ENCODE data around the gene STPG4. TPM values are rescaled to one million over a fixed set of nuclear protein-coding genes. Genes with fewer than 3 reads are reported as not detected.
A peak's percentile ranks its signal among the peaks of the same experiment; 100 is the strongest.

Gene STPG4
- total RNA-seq, 1 donor: 2.2 TPM

DNA sequence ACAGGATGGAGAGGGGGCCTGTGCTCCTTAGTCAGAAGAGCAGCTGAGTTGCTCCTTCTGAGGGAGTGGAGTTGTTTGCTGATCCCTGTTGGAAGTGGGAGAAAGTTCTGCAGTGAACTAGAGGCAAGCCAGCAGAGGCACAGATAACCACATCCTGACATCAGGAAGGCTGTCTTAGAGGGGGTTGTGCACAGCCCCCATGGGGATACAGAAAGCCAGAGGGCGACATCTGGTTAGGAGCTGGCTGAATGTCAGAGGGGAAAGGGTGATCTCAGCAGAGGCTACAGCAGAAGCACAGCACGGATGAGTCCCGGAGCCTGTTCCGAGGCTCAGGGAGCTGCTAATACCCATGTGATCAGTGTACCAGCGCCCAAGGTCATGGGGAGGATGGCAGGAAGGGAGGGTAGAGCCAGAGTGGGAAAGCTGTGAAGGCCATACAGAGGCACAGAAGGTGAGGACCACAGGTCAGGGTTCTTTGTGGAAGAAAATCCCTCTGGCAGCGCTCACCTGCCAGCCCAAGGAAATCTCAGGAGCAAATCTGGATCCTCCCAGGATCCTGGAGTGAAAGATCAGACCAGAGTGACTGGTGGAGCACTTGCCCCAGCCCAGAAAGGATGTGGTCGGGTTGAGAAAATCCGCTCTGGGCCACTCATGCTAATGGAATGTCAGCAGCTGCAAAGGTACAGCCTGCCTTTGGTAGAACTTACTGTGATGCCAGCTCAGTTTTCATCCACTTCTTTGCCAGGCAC is 111.8 kb downstream of the STPG4 start:
- no peak for TF ChIP-seq CTCF (IDR thresholded peaks at IDR 0.05; ENCODE audit: insufficient read depth, low read depth, low read length)

DNA sequence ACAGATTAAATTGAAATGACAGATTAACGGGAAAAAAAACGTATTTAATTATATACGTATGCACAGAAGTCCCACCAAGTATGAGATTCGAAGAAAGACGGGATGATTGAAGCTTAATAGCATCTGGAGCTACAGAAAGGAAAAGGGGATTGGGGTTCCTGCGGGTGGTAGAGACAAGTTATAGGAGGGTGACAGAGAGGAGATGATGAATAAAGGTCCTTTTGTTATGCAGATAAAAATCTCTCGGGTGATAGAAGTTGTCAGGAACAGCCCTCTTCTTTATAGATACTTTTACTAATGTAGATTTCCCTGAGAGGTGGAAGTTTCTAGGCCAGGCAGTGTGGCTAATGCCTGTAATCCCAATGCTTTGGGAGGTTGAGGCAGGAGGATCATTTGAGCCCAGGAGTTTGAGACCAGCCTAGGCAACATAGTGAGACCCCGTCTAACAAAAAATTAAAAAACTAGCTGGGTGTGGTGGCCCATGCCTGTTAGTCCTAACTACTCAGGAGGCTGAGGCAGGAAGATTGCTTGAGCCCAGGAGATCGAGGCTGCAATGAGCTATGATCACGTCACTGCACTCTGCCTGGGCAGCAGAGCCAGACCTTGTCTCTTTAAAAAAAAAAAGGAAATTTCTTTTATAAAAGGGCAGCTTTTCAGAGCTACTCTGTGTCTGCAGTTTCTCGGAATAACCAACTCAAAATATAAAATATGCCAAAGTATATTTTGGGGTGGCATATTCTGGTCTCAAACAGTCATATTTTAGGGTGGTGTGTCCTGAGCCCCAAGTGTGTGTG is 113.0 kb downstream of the STPG4 start:
- H3K4me3 ChIP-seq (ENCODE audit: low read depth, low read length): no peak overlapping the region
- DNase-seq (ENCODE audit: low read depth): no peak
- no peak for TF ChIP-seq CTCF (IDR thresholded peaks at IDR 0.05; ENCODE audit: insufficient read depth, low read depth, low read length)

More for the DNA sequence above, 111.8 kb downstream of the STPG4 start:
- peak overlapping the region; percentile 39 for H3K4me3 ChIP-seq (ENCODE audit: low read depth, low read length)
- DNase-seq (ENCODE audit: low read depth): peak; percentile 94

GRCh38 chr2:47041063-47041462 is 114.0 kb downstream of the STPG4 start:
- H3K4me3 ChIP-seq (ENCODE audit: low read depth, low read length): no peak overlapping the region
- no peak for TF ChIP-seq CTCF (IDR thresholded peaks at IDR 0.05; ENCODE audit: insufficient read depth, low read depth, low read length)
- DNase-seq (ENCODE audit: low read depth): peak; percentile 84

- no peak for DNase-seq (ENCODE audit: low read depth)
- no peak overlapping the region for H3K4me3 ChIP-seq (ENCODE audit: low read depth, low read length)
- TF ChIP-seq CTCF (IDR thresholded peaks at IDR 0.05; ENCODE audit: insufficient read depth, low read depth, low read length): no peak
Measured at GRCh38 chr2:47040651-47041050, 114.5 kb downstream of the STPG4 start.

GRCh38 chr2:47039913-47040562 is 115.1 kb downstream of the STPG4 start:
- H3K4me3 ChIP-seq (ENCODE audit: low read depth, low read length): no peak overlapping the region
- peak; percentile 96 for DNase-seq (ENCODE audit: low read depth)
- TF ChIP-seq CTCF (IDR thresholded peaks at IDR 0.05; ENCODE audit: insufficient read depth, low read depth, low read length): no peak

- peak; percentile 27 for DNase-seq (ENCODE audit: low read depth)
- no peak overlapping the region for H3K4me3 ChIP-seq (ENCODE audit: low read depth, low read length)
- no peak for TF ChIP-seq CTCF (IDR thresholded peaks at IDR 0.05; ENCODE audit: insufficient read depth, low read depth, low read length)
Measured at GRCh38 chr2:47039489-47039870, 115.6 kb downstream of the STPG4 start.

Measured in fibroblast of villous mesenchyme (primary cell).